SK-N-SH (cell line): Measurements from ENCODE around the gene INTS1. TPM values are rescaled to one million over a fixed set of nuclear protein-coding genes. Genes with fewer than 3 reads are reported as not detected.

ENCODE experiments used
- CTCF ChIA-PET: fragments of 300-600, 350-600 bp; formaldehyde crosslinking; extraction: SDS; loops from one replicate; lab custom pipeline; 2021; lab: Yijun Ruan, JAX
- POLR2A ChIA-PET: fragments of 350-600 bp; sonication (Branson Sonifier 250); formaldehyde crosslinking; extraction: SDS; loops from one replicate; lab custom pipeline; 2020; ENCODE audit warnings: antibody characterized with exemption, inconsistent platforms; lab: Yijun Ruan, JAX
- DNase-seq: peaks from one replicate; pipeline ENCODE4 v3.0.0; 2012
- H2AFZ ChIP-seq: fragments of 200-600 bp; sonication (generic); 2 replicates; pipeline ENCODE4 v1.8.1; 2016; ENCODE audit warnings: antibody characterized with exemption, mild to moderate bottlenecking, low read depth
- H3F3A ChIP-seq: fragments of 200-600 bp; sonication (generic); replicated peaks from 2 replicates; pipeline ENCODE3; 2016; ENCODE audit warnings: antibody characterized with exemption, mild to moderate bottlenecking; ENCODE audit not compliant: insufficient read depth
- H3K27ac ChIP-seq, 2 experiments: fragments of 200-500 bp in 1 of 2; fragments of 200-600 bp in 1 of 2; sonication (Bioruptor generic) in 1 of 2; sonication (generic), shearing (Covaris generic) in 1 of 2; 2 replicates each; pipeline versions ENCODE4 v1.5.1 to v1.6.1; 2014 to 2016; ENCODE audit warnings: low read depth in 2 of 2, inconsistent platforms in 1 of 2, low read length in 1 of 2, mild to moderate bottlenecking in 1 of 2, mixed read lengths in 1 of 2
- H3K27me3 ChIP-seq: fragments of 200-600 bp; sonication (generic), shearing (Covaris generic); 2 replicates; pipeline ENCODE4 v1.6.1; 2016; ENCODE audit warnings: mixed run types; ENCODE audit not compliant: insufficient read depth
- H3K36me3 ChIP-seq, 2 experiments: fragments of 200-500 bp in 1 of 2; fragments of 200-600 bp in 1 of 2; sonication (Bioruptor generic) in 1 of 2; sonication (generic) in 1 of 2; replicated peaks in 1 of 2; 2 replicates each; pipeline versions ENCODE3 to v1.5.1; 2014 to 2016; ENCODE audit warnings: low read length in 1 of 2, mild to moderate bottlenecking in 1 of 2; ENCODE audit not compliant: insufficient read depth in 2 of 2, control insufficient read depth in 1 of 2
- H3K4me1 ChIP-seq, 2 experiments: fragments of 200-500 bp in 1 of 2; fragments of 200-600 bp in 1 of 2; sonication (Bioruptor generic) in 1 of 2; sonication (generic), shearing (Covaris generic) in 1 of 2; 2 replicates each; pipeline versions ENCODE4 v1.5.1 to v1.6.1; 2014 to 2016; ENCODE audit warnings: low read depth in 1 of 2, low read length in 1 of 2, mixed run types in 1 of 2; ENCODE audit not compliant: insufficient read depth in 2 of 2, control insufficient read depth in 1 of 2
- H3K4me2 ChIP-seq: fragments of 200-600 bp; sonication (generic), shearing (Covaris generic); 2 replicates; pipeline ENCODE4 v1.6.1; 2017; ENCODE audit warnings: mixed run types
- H3K4me3 ChIP-seq, 2 experiments: fragments of 200-500 bp in 1 of 2; fragments of 200-600 bp in 1 of 2; sonication (Bioruptor generic) in 1 of 2; sonication (generic), shearing (Covaris generic) in 1 of 2; 2 replicates each; pipeline versions ENCODE4 v1.5.1 to v1.8.1; 2014 to 2016; ENCODE audit warnings: low read depth in 2 of 2, inconsistent platforms in 1 of 2, low read length in 1 of 2, mild to moderate bottlenecking in 1 of 2, mixed read lengths in 1 of 2, moderate library complexity in 1 of 2
- H3K79me2 ChIP-seq: fragments of 200-600 bp; sonication (generic); 2 replicates; pipeline ENCODE4 v1.8.1; 2017; ENCODE audit warnings: mild to moderate bottlenecking; ENCODE audit not compliant: insufficient read depth
- H3K9ac ChIP-seq: fragments of 200-600 bp; sonication (generic); 2 replicates; pipeline ENCODE4 v1.6.1; 2017; ENCODE audit warnings: mixed run types
- H3K9me2 ChIP-seq: fragments of 200-600 bp; sonication (generic); 2 replicates; pipeline ENCODE4 v1.6.1; 2017; ENCODE audit warnings: mixed run types
- H3K9me3 ChIP-seq: fragments of 200-600 bp; sonication (generic); 2 replicates; pipeline ENCODE4 v1.6.1; 2017; ENCODE audit warnings: mixed run types, mild to moderate bottlenecking, moderate library complexity
- H4K20me1 ChIP-seq: fragments of 200-600 bp; sonication (generic); 2 replicates; pipeline ENCODE4 v1.6.1; 2017; ENCODE audit warnings: mild to moderate bottlenecking, mixed run types; ENCODE audit not compliant: insufficient read depth
- CHD2 ChIP-seq: fragments of 150-350 bp; IDR thresholded peaks from 2 replicates; pipeline ENCODE4 v1.6.1; 2018; ENCODE audit warnings: low read length; ENCODE audit not compliant: partially characterized antibody
- CTCF ChIP-seq: fragments of 200-600 bp; sonication (generic); IDR thresholded peaks from 2 replicates; pipeline ENCODE4 v1.6.1; 2017; ENCODE audit warnings: antibody characterized with exemption, mild to moderate bottlenecking, moderate library complexity
- EP300 ChIP-seq, 2 experiments: IDR thresholded peaks; 2 replicates each; pipeline versions ENCODE4 v1.4.0 to v1.6.1; 2012; ENCODE audit warnings: borderline replicate concordance in 1 of 2, low read depth in 1 of 2, low read length in 1 of 2
- EZH2phosphoT487 ChIP-seq: fragments of 200-600 bp; sonication (generic); IDR thresholded peaks from 2 replicates; pipeline ENCODE4 v1.6.1; 2017; ENCODE audit warnings: low read depth, mixed run types, mild to moderate bottlenecking, antibody characterized with exemption, moderate library complexity, borderline replicate concordance
- FOSL2 ChIP-seq: IDR thresholded peaks from 2 replicates; pipeline ENCODE4 v1.4.0; 2012; ENCODE audit warnings: low read depth, mild to moderate bottlenecking, moderate library complexity, borderline replicate concordance
- FOXJ3 ChIP-seq: sonication (generic); formaldehyde crosslinking; IDR thresholded peaks from 2 replicates; pipeline ENCODE4 v1.5.1; 2020; ENCODE audit warnings: mild to moderate bottlenecking, missing genetic modification reagents
- GATA2 ChIP-seq: sonication (generic); formaldehyde crosslinking; IDR thresholded peaks from 2 replicates; pipeline ENCODE4 v1.5.0; 2020; ENCODE audit warnings: mild to moderate bottlenecking, missing genetic modification reagents
- JUND ChIP-seq: IDR thresholded peaks from 2 replicates; pipeline ENCODE4 v1.4.0; 2012
- NRF1 ChIP-seq: IDR thresholded peaks from 2 replicates; pipeline ENCODE4 v1.6.1; 2012; ENCODE audit warnings: low read depth, mild to moderate bottlenecking, low read length
- PBX3 ChIP-seq: IDR thresholded peaks from 2 replicates; pipeline ENCODE4; 2012
- RAD21 ChIP-seq: IDR thresholded peaks from 2 replicates; pipeline ENCODE4 v1.6.1; 2012; ENCODE audit warnings: mild to moderate bottlenecking, low read length
- RCOR1 ChIP-seq: fragments of 150-350 bp; IDR thresholded peaks from 2 replicates; pipeline ENCODE4 v1.6.1; 2017; ENCODE audit warnings: antibody characterized with exemption, low read length
- SIN3A ChIP-seq: IDR thresholded peaks from 2 replicates; pipeline ENCODE4 v1.6.1; 2012; ENCODE audit warnings: low read depth, mild to moderate bottlenecking, low read length, moderate library complexity, borderline replicate concordance
- SMC3 ChIP-seq: IDR thresholded peaks from 2 replicates; pipeline ENCODE4 v1.6.1; 2012; ENCODE audit warnings: low read depth, low read length, improper control_type of control experiment
- USF1 ChIP-seq: IDR thresholded peaks from 2 replicates; pipeline ENCODE4 v1.4.0; 2012; ENCODE audit warnings: low read depth, borderline replicate concordance
- YY1 ChIP-seq: IDR thresholded peaks from 2 replicates; pipeline ENCODE4 v1.4.0; 2012; ENCODE audit warnings: low read depth, mild to moderate bottlenecking
- WGBS: methylation state at CpG from one replicate; pipeline ENCODE4 v1.1.6; 2017; ENCODE audit warnings: low lambda C conversion rate; 5-methylcytosine and 5-hydroxymethylcytosine counted together
- polyA plus RNA-seq, 3 experiments: library from polyadenylated mRNA; depleted of rRNA; stranded (reverse); fragments of >200 nt; gene quantifications; 2 replicates each; pipeline ENCODE4 v1.2.3, GENCODE V29; 2012
- TF ChIP-seq, protein P1 (sequence below): IDR thresholded peaks from 2 replicates; pipeline ENCODE4 v1.4.0; 2012; ENCODE audit warnings: low read depth

The INTS1 gene
- polyA plus RNA-seq, 1 of the 3 experiments (the other 2 are of a cell fraction), result 48.1 TPM

GRCh38 chr7:1492640-1493039 is 11.5 kb downstream of the INTS1 start (continued):
- TF ChIP-seq SIN3A, result no peak
- no peak for TF ChIP-seq PBX3
- no peak for TF ChIP-seq RAD21
- no peak for TF ChIP-seq YY1
- TF ChIP-seq, protein P1, sequence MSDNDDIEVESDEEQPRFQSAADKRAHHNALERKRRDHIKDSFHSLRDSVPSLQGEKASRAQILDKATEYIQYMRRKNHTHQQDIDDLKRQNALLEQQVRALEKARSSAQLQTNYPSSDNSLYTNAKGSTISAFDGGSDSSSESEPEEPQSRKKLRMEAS, result no peak
- no peak for TF ChIP-seq JUND
- TF ChIP-seq CHD2, result no peak

DNA sequence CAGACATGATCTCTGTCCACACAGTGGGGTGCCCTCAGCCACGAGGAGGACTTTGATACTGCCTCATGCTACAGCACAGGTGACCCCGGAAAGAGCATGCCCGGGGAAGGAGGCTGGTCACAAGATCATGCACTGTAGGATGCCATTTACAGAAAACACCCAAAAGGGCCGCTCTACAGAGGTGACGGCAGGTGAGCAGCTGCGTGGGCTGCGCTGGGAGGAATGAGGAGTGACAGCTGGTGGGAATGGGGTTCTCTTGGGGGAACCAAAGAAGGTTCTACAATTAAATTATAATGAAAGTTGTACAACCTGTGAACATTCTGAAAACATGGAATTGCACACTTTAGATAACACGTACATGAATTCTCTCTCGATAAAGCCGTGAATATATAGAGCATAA is 12.0 kb downstream of the INTS1 start:
- no peaks in the 10 kb centered on the region for H3K27me3 ChIP-seq
- no peak overlapping the region for H3K9ac ChIP-seq
- H4K20me1 ChIP-seq, result peaks cover 4% of the 10 kb centered on the region; the same call in 1 of the 2 replicates
- H3K9me2 ChIP-seq, result no peaks in the 10 kb centered on the region
- no peak overlapping the region for H3K27ac ChIP-seq
- H3K36me3 ChIP-seq, result peaks cover 16 to 88% of the 10 kb centered on the region in 2 experiments
- H2AFZ ChIP-seq, result no peak overlapping the region
- POLR2A ChIA-PET, result no interaction called here
- no peaks in the 10 kb centered on the region for H3K9me3 ChIP-seq
- no peaks in the 10 kb centered on the region for H3F3A ChIP-seq
- no peak overlapping the region for H3K4me3 ChIP-seq
- no peaks in the 10 kb centered on the region for H3K4me1 ChIP-seq
- no peak overlapping the region for H3K4me2 ChIP-seq
- no peak for TF ChIP-seq SMC3
- TF ChIP-seq CTCF, result no peak
- no peak for TF ChIP-seq NRF1
- TF ChIP-seq FOXJ3 (CRISPR knock-in tag), result no peak
- no peak for TF ChIP-seq USF1
- TF ChIP-seq RCOR1, result no peak
- no peak for TF ChIP-seq EZH2phosphoT487
- TF ChIP-seq FOSL2, result no peak
- no peak for TF ChIP-seq GATA2 (CRISPR knock-in tag)
- no peak for TF ChIP-seq YY1
- no peak for TF ChIP-seq EP300 (IDR thresholded peaks at IDR 0.05; ENCODE audit: borderline replicate concordance in 1 of 2, low read depth in 1 of 2, low read length in 1 of 2)
- CTCF ChIA-PET, result interaction anchor here (0.8 to 9.8 kb wide), 4 partner anchors 11 to 60 kb away, joined by 3 to 104 read pairs (median 4); no protein-coding TSS in a partner anchor
- WGBS, result 97% methylated on average over 10 of the region's 10 CpGs
- no peaks in the 10 kb centered on the region for H3K79me2 ChIP-seq
- DNase-seq, result no peak
